ENCODE measurements around the gene RBKS. TPM values are rescaled to one million over a fixed set of nuclear protein-coding genes. Genes with fewer than 3 reads are reported as not detected.

The RBKS gene
- polyA plus RNA-seq, 4 donors: 19.8 to 72.0 (median 33.2) TPM

DNA sequence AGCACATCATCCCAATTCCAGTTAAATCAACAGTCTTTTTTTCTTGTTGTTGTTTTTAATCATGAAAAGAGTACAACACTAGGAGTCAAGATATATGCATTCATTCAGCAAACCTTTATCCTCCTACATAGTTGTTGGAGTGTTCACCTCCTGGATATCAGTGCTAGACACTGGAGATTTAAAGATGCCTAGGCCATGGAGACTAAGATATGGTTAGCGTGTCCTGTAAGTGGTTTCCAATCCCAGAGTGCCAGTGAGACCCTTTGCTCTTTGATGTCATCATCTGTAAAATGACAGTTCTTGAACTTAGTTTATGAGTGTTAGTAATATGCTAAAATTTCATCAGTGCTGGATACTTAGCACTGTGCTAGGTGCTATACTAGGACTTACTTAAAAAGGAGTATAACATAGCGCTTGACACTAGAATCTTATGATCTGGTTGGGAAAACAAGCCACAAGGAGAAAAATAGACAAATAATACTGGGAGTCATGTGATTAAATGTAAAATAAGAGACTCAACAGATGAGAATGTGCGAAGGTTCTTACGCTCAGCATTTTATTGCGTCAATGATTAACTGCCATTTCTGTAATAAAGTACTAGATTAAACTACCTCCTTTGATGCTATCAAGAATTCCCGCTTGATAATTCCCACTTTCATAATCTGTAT lies 31.8 kb upstream of the RBKS start:
- H3K4me3 ChIP-seq (ENCODE audit: low read depth in 1 of 3, low read length in 3 of 3): no peak overlapping the region
- peak; percentile 67 to 88 for DNase-seq
- H3K36me3 ChIP-seq (ENCODE audit: control insufficient read depth in 3 of 3, insufficient read depth in 2 of 3, low read depth in 1 of 3, low read length in 3 of 3): no peaks in the 10 kb centered on the region
- peaks cover 0 to 3% of the 10 kb centered on the region in 2 donors for H3K9me3 ChIP-seq (ENCODE audit: control insufficient read depth in 2 of 2, insufficient read depth in 1 of 2, low read depth in 1 of 2, low read length in 1 of 2)
- peak; percentile 36 for FAIRE-seq
- H3K27me3 ChIP-seq (ENCODE audit: control insufficient read depth in 3 of 3, insufficient read depth in 3 of 3, low read length in 3 of 3): no peaks in the 10 kb centered on the region
- H3K27ac ChIP-seq (ENCODE audit: low read depth in 1 of 3, low read length in 2 of 3): peak overlapping the region in 2 of 3 donors; percentile 32 to 71
- 19 to 71% (median 37%) methylated on average over 6 of the region's 6 CpGs for WGBS, 3 donors
- peaks cover 4 to 23% (median 13%) of the 10 kb centered on the region in 3 donors for H3K4me1 ChIP-seq (ENCODE audit: control insufficient read depth in 3 of 3, insufficient read depth in 2 of 3, low read depth in 1 of 3, low read length in 2 of 3)

DNA sequence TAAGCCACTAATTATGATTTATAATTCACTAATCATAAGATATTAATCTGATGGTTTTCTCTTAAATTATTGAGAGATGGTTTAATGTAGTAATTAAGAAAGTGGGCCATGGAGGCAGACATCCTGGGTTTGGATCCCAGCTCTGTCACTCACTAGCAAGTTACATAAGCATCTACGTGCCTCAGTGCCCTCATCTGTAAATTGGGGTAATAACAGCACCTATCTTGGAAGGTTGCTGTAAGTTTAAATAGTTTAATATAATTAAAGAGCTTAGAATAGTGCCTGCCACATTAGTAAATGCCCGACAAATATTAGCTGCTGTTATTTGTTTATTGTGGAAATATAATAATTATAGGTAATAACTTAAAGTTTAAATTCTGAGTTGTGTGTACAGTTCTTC lies 31.2 kb upstream of the RBKS start:
- no peak overlapping the region for H3K4me3 ChIP-seq (ENCODE audit: low read depth in 1 of 3, low read length in 3 of 3)
- peaks cover 0 to 3% of the 10 kb centered on the region in 2 donors for H3K9me3 ChIP-seq (ENCODE audit: control insufficient read depth in 2 of 2, insufficient read depth in 1 of 2, low read depth in 1 of 2, low read length in 1 of 2)
- H3K27ac ChIP-seq (ENCODE audit: low read depth in 1 of 3, low read length in 2 of 3): peak overlapping the region in 1 of 3 donors; percentile 71
- H3K36me3 ChIP-seq (ENCODE audit: control insufficient read depth in 3 of 3, insufficient read depth in 2 of 3, low read depth in 1 of 3, low read length in 3 of 3): no peaks in the 10 kb centered on the region
- FAIRE-seq (no peak), DNase-seq (no peak)
- H3K4me1 ChIP-seq (ENCODE audit: control insufficient read depth in 3 of 3, insufficient read depth in 2 of 3, low read depth in 1 of 3, low read length in 2 of 3): peaks cover 4 to 23% (median 13%) of the 10 kb centered on the region in 3 donors
- 82 to 98% (median 95%) methylated on average over 2 of the region's 2 CpGs for WGBS, 3 donors
- no peaks in the 10 kb centered on the region for H3K27me3 ChIP-seq (ENCODE audit: control insufficient read depth in 3 of 3, insufficient read depth in 3 of 3, low read length in 3 of 3)

DNA sequence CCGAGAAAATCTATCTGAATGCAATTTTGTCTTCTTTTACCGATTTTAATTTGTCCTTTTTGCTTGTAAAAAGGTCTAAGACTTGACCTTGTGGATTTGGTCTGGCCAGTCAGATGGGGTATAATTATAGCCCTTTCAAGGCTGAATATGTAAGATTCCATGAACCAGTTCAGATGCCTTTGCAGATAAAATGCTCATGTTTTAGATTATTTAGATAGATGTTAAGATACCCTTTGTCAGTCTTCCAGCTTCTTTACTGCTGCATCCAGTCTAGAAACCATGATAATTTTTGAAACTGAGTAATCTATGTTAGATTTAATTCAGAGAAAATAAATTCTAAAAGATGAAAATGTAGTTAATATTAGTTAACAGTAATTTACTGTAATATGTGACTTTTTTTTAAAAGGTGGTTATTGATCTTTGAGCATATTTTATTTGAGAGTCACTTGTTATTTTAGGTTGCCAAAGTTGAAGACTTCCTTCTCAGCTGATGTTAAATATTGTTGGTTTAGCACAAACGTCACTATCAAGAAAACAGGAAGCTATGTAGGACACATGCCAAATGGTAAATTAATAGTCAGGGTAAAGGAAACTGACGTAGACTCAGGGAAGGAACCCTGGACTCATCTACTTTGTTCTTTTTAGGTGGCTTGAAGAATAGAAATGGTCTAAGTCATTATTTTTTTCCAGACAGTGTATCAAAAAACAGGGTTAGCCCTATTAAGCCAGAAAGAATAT lies 30.1 kb upstream of the RBKS start:
- FAIRE-seq (peak; percentile 95), DNase-seq (peak; percentile 37 to 87)
- WGBS, 3 donors: 21 to 27% (median 24%) methylated on average over 4 of the region's 4 CpGs
- no peak overlapping the region for H3K4me3 ChIP-seq (ENCODE audit: low read depth in 1 of 3, low read length in 3 of 3)
- H3K27me3 ChIP-seq (ENCODE audit: control insufficient read depth in 3 of 3, insufficient read depth in 3 of 3, low read length in 3 of 3): no peaks in the 10 kb centered on the region
- peaks cover 0 to 3% of the 10 kb centered on the region in 2 donors for H3K9me3 ChIP-seq (ENCODE audit: control insufficient read depth in 2 of 2, insufficient read depth in 1 of 2, low read depth in 1 of 2, low read length in 1 of 2)
- no peaks in the 10 kb centered on the region for H3K36me3 ChIP-seq (ENCODE audit: control insufficient read depth in 3 of 3, insufficient read depth in 2 of 3, low read depth in 1 of 3, low read length in 3 of 3)
- H3K27ac ChIP-seq (ENCODE audit: low read depth in 1 of 3, low read length in 2 of 3): peak overlapping the region in 2 of 3 donors; percentile 25 to 49
- peaks cover 4 to 14% (median 13%) of the 10 kb centered on the region in 3 donors for H3K4me1 ChIP-seq (ENCODE audit: control insufficient read depth in 3 of 3, insufficient read depth in 2 of 3, low read depth in 1 of 3, low read length in 2 of 3)

DNA sequence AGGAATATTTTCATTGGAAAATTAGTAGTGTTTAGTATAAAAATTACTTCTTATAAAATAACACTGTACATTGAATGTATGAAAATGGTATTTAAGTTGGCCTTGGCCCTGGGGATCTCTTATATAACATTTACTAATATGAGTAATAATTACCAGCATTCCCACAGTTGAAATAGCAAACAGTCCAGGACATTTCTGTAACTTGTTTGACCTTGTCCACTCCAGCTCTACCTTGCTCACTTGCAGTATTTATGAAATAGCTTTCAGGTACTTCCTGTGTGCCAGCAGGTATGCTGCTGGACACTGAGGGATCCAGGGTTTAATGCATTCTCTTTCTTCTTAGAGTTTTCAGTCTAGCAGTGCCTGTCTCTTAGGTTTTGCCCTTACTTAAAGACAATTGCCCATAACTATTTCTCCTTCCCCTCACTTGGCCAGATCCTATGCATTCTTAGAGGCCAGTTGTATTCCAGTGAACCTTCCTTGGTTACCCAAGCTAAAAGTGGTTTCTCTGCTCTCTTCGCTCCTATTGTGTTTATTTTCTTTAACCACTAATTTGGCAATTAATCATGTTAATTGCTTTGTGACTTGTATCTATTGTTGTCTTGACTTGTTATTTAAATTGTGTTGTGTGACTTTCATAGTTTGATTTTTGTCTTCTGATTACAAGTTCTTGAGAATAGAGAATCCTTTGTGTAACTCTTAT lies 26.3 kb upstream of the RBKS start:
- Histone ChIP-seq H3K9me3 (ENCODE audit: control insufficient read depth in 2 of 2, insufficient read depth in 1 of 2, low read depth in 1 of 2, low read length in 1 of 2) (peaks cover 0 to 3% of the 10 kb centered on the region in 2 donors), H3K27ac (ENCODE audit: low read depth in 1 of 3, low read length in 2 of 3) (no peak overlapping the region), H3K27me3 (ENCODE audit: control insufficient read depth in 3 of 3, insufficient read depth in 3 of 3, low read length in 3 of 3) (no peaks in the 10 kb centered on the region), H3K4me1 (ENCODE audit: control insufficient read depth in 3 of 3, insufficient read depth in 2 of 3, low read depth in 1 of 3, low read length in 2 of 3) (peaks cover 0 to 6% (median 0%) of the 10 kb centered on the region in 3 donors), H3K4me3 (ENCODE audit: low read depth in 1 of 3, low read length in 3 of 3) (no peak overlapping the region), H3K36me3 (ENCODE audit: control insufficient read depth in 3 of 3, insufficient read depth in 2 of 3, low read depth in 1 of 3, low read length in 3 of 3) (no peaks in the 10 kb centered on the region)
- DNase-seq: peak in 1 of 2 donors; percentile 17
- no peak for FAIRE-seq
- 81 to 90% (median 82%) methylated on average over 1 of the region's 1 CpG for WGBS, 3 donors

DNA sequence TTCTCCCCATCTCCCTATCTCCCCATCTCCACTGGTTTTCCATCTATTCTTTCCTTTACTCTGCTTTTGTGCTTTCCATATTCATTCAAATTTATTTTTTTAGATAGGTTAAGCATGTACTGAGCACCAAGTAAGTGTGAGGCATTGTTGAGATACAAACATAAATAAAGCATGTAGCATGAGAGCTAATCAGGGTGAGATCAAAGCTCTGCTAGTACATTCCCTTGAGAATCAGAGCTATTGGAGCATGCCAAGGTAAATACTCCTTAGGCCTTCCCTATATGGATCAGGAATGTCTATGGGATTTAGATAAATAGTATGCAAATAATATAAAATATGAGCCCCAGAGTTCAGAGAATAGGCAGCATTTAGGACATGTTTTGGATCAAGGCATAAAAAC lies 25.7 kb upstream of the RBKS start:
- H3K36me3 ChIP-seq (ENCODE audit: control insufficient read depth in 3 of 3, insufficient read depth in 2 of 3, low read depth in 1 of 3, low read length in 3 of 3): no peaks in the 10 kb centered on the region
- peaks cover 0 to 4% (median 0%) of the 10 kb centered on the region in 3 donors for H3K4me1 ChIP-seq (ENCODE audit: control insufficient read depth in 3 of 3, insufficient read depth in 2 of 3, low read depth in 1 of 3, low read length in 2 of 3)
- no peak overlapping the region for H3K27ac ChIP-seq (ENCODE audit: low read depth in 1 of 3, low read length in 2 of 3)
- H3K27me3 ChIP-seq (ENCODE audit: control insufficient read depth in 3 of 3, insufficient read depth in 3 of 3, low read length in 3 of 3): no peaks in the 10 kb centered on the region
- DNase-seq: no peak
- H3K4me3 ChIP-seq (ENCODE audit: low read depth in 1 of 3, low read length in 3 of 3): no peak overlapping the region
- H3K9me3 ChIP-seq (ENCODE audit: control insufficient read depth in 2 of 2, insufficient read depth in 1 of 2, low read depth in 1 of 2, low read length in 1 of 2): peaks cover 0 to 3% of the 10 kb centered on the region in 2 donors
- FAIRE-seq: no peak

DNA sequence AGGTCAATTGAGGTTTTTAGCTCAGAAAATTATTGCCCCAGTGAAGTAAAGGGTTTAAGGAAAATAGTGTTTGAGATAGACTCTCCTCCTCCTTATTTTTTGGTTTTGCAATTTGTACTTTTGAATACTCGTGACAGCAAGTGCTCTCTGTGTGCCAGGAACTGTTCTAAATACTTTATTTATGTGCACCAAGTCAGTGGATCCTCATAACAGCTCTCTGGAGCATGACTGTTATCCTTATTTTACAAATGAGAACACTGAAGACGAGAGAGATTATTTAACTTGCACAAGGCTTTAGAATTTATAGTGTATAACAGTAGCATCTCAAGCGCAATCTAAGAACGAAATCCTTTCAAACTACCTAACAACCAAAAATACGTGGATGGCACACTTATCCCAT lies 25.0 kb upstream of the RBKS start:
- H3K36me3 ChIP-seq (ENCODE audit: control insufficient read depth in 3 of 3, insufficient read depth in 2 of 3, low read depth in 1 of 3, low read length in 3 of 3): no peaks in the 10 kb centered on the region
- no peak overlapping the region for H3K4me3 ChIP-seq (ENCODE audit: low read depth in 1 of 3, low read length in 3 of 3)
- peaks cover 0 to 3% of the 10 kb centered on the region in 2 donors for H3K9me3 ChIP-seq (ENCODE audit: control insufficient read depth in 2 of 2, insufficient read depth in 1 of 2, low read depth in 1 of 2, low read length in 1 of 2)
- peak overlapping the region in 1 of 3 donors; percentile 44 for H3K27ac ChIP-seq (ENCODE audit: low read depth in 1 of 3, low read length in 2 of 3)
- no peak for FAIRE-seq
- no peak for DNase-seq
- peaks cover 0 to 2% (median 0%) of the 10 kb centered on the region in 3 donors for H3K4me1 ChIP-seq (ENCODE audit: control insufficient read depth in 3 of 3, insufficient read depth in 2 of 3, low read depth in 1 of 3, low read length in 2 of 3)
- WGBS, 3 donors: 62 to 76% (median 74%) methylated on average over 5 of the region's 5 CpGs
- no peaks in the 10 kb centered on the region for H3K27me3 ChIP-seq (ENCODE audit: control insufficient read depth in 3 of 3, insufficient read depth in 3 of 3, low read length in 3 of 3)

DNA sequence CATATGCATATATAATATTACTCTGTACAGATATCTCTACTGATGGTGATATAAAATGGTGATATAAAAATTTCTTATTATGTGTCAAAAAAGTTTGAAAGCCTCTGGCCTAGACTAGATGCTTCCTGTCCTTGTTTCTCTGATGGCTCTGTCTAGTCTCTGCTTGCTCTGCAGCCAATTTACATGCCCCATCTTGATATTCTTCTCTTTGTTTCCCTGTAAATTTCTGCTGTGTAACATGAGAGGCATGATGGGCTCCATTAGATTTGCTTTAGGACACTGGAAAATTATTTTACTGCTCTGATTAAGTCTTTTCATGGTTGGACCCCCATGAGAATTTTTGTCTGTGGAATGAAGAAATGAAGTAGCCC lies 24.6 kb upstream of the RBKS start:
- Histone ChIP-seq H3K27ac (ENCODE audit: low read depth in 1 of 3, low read length in 2 of 3) (peak overlapping the region in 1 of 3 donors; percentile 44), H3K4me1 (ENCODE audit: control insufficient read depth in 3 of 3, insufficient read depth in 2 of 3, low read depth in 1 of 3, low read length in 2 of 3) (no peaks in the 10 kb centered on the region), H3K27me3 (ENCODE audit: control insufficient read depth in 3 of 3, insufficient read depth in 3 of 3, low read length in 3 of 3) (no peaks in the 10 kb centered on the region), H3K4me3 (ENCODE audit: low read depth in 1 of 3, low read length in 3 of 3) (no peak overlapping the region), H3K36me3 (ENCODE audit: control insufficient read depth in 3 of 3, insufficient read depth in 2 of 3, low read depth in 1 of 3, low read length in 3 of 3) (no peaks in the 10 kb centered on the region), H3K9me3 (ENCODE audit: control insufficient read depth in 2 of 2, insufficient read depth in 1 of 2, low read depth in 1 of 2, low read length in 1 of 2) (peaks cover 0 to 3% of the 10 kb centered on the region in 2 donors)
- no peak for FAIRE-seq
- no peak for DNase-seq

DNA sequence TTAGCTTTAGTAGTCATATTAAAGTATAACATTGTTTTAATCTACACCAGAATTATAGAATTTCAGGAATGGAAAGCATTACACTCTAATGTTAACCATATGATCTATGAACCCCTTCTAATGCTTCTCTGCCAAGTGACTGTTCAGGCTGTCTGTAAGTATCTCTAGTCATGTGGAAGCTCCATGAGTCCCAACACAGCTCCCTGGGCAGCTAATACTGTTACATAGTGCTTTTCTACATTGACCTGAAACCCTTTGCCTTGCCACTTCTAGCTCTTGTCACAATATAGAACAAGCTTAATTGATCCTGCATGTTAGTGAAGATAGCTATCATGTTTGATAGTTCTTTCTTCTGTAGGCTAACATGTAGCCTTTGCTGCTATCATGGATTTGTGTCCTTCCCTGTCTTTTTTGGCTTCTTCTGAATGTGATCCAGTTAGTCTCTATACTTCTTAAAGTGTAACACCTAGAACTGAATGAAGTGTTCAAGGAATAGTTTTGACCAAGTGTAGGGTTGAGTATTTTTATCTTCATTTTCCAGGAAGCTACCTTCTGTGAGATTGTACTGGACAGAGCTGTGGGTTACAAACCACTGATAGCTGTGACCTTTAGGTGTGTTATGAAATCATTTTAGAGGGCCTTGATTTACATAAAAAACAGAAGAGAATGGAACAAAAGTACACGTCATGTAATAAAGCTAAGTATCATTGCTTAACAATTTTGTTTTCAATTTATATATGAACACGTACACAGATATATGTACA lies 24.0 kb upstream of the RBKS start:
- 85 to 89% (median 87%) methylated on average over 2 of the region's 2 CpGs for WGBS, 3 donors
- Histone ChIP-seq H3K27ac (ENCODE audit: low read depth in 1 of 3, low read length in 2 of 3) (no peak overlapping the region), H3K9me3 (ENCODE audit: control insufficient read depth in 2 of 2, insufficient read depth in 1 of 2, low read depth in 1 of 2, low read length in 1 of 2) (peaks cover 0 to 3% of the 10 kb centered on the region in 2 donors), H3K36me3 (ENCODE audit: control insufficient read depth in 3 of 3, insufficient read depth in 2 of 3, low read depth in 1 of 3, low read length in 3 of 3) (no peaks in the 10 kb centered on the region), H3K4me1 (ENCODE audit: control insufficient read depth in 3 of 3, insufficient read depth in 2 of 3, low read depth in 1 of 3, low read length in 2 of 3) (no peaks in the 10 kb centered on the region), H3K27me3 (ENCODE audit: control insufficient read depth in 3 of 3, insufficient read depth in 3 of 3, low read length in 3 of 3) (no peaks in the 10 kb centered on the region), H3K4me3 (ENCODE audit: low read depth in 1 of 3, low read length in 3 of 3) (no peak overlapping the region)
- FAIRE-seq (no peak), DNase-seq (no peak)
